GM23338 (cell line): ENCODE results near the gene TNPO1. TPM values are rescaled to one million over a fixed set of nuclear protein-coding genes. Genes with fewer than 3 reads are reported as not detected.

Experiments
- ATAC-seq: fragments of 200-7000 bp; cut with Tn5 transposase; 3 replicates; pipeline ENCODE4 v1.9.1; 2020
- DNase-seq: peaks from one replicate; pipeline ENCODE4 v3.0.0-alpha.2; 2015; ENCODE audit warnings: low spot score
- H2AFZ ChIP-seq: fragments of 200-600 bp; sonication (generic); 2 replicates; pipeline ENCODE4 v1.8.0; 2016; ENCODE audit warnings: antibody characterized with exemption, mild to moderate bottlenecking, moderate library complexity
- H3F3A ChIP-seq: fragments of 200-600 bp; sonication (generic); replicated peaks from 2 replicates; pipeline ENCODE4 v1.8.0; 2017; ENCODE audit warnings: antibody characterized with exemption, mixed run types, low read depth
- H3K27ac ChIP-seq: fragments of 200-600 bp; sonication (generic); 2 replicates; pipeline ENCODE4 v1.6.1; 2016; ENCODE audit warnings: low read depth
- H3K27me3 ChIP-seq: fragments of 200-600 bp; sonication (generic); 2 replicates; pipeline ENCODE4 v1.8.0; 2016; ENCODE audit warnings: mild to moderate bottlenecking, mixed run types, moderate library complexity; ENCODE audit not compliant: insufficient read depth
- H3K36me3 ChIP-seq: fragments of 200-600 bp; sonication (generic); 2 replicates; pipeline ENCODE4 v1.8.0; 2016; ENCODE audit warnings: mild to moderate bottlenecking; ENCODE audit not compliant: insufficient read depth
- H3K4me1 ChIP-seq: fragments of 200-600 bp; sonication (generic); 2 replicates; pipeline ENCODE4 v1.8.0; 2016; ENCODE audit warnings: mild to moderate bottlenecking, moderate library complexity; ENCODE audit not compliant: insufficient read depth
- H3K4me2 ChIP-seq: fragments of 200-600 bp; sonication (generic); 2 replicates; pipeline ENCODE4 v1.7.1; 2017; ENCODE audit warnings: mixed run types
- H3K4me3 ChIP-seq: fragments of 200-600 bp; sonication (generic); 2 replicates; pipeline ENCODE4 v1.6.1; 2016; ENCODE audit warnings: mixed run types
- H3K79me2 ChIP-seq: fragments of 200-600 bp; sonication (generic); replicated peaks from 2 replicates; pipeline ENCODE4 v1.8.0; 2017; ENCODE audit warnings: mild to moderate bottlenecking; ENCODE audit not compliant: insufficient read depth
- H3K9me2 ChIP-seq: fragments of 200-600 bp; sonication (generic); 2 replicates; pipeline ENCODE4 v1.8.0; 2017; ENCODE audit not compliant: insufficient read depth
- H4K20me1 ChIP-seq: fragments of 200-600 bp; sonication (generic); replicated peaks from 2 replicates; pipeline ENCODE4 v1.8.0; 2017; ENCODE audit warnings: mild to moderate bottlenecking; ENCODE audit not compliant: insufficient read depth
- H3K27ac Mint-ChIP-seq: 2 replicates; pipeline ENCODE4 v1.8.0; 2020; ENCODE audit warnings: inconsistent platforms, mild to moderate bottlenecking, moderate library complexity, mixed read lengths
- H3K27me3 Mint-ChIP-seq: 3 replicates; pipeline ENCODE4 v1.8.0; 2022; ENCODE audit warnings: low read depth, mild to moderate bottlenecking, moderate library complexity, mixed read lengths, inconsistent platforms; ENCODE audit not compliant: insufficient read depth, poor library complexity
- H3K36me3 Mint-ChIP-seq: 3 replicates; pipeline ENCODE4 v1.8.0; 2021; ENCODE audit warnings: low read depth, mild to moderate bottlenecking, inconsistent platforms, moderate library complexity, mixed read lengths
- H3K4me1 Mint-ChIP-seq: 3 replicates; pipeline ENCODE4 v1.8.0; 2020; ENCODE audit warnings: mild to moderate bottlenecking, inconsistent platforms, mixed read lengths
- H3K4me3 Mint-ChIP-seq: 3 replicates; pipeline ENCODE4 v1.8.0; 2021; ENCODE audit warnings: moderate library complexity, mild to moderate bottlenecking, inconsistent platforms, mixed read lengths
- H3K9me3 Mint-ChIP-seq: 3 replicates; pipeline ENCODE4 v1.8.0; 2020; ENCODE audit warnings: moderate library complexity, mild to moderate bottlenecking, inconsistent platforms, mixed read lengths
- CTCF ChIP-seq, 2 experiments: fragments of 200-600 bp in 1 of 2; sonication (generic) in 1 of 2; conservative IDR thresholded peaks; 2 replicates each; pipeline versions ENCODE4 v1.5.1 to v1.6.1; 2016 to 2017; ENCODE audit warnings: antibody characterized with exemption in 2 of 2, low read depth in 2 of 2, mild to moderate bottlenecking in 2 of 2, moderate library complexity in 1 of 2
- ETS1 ChIP-seq: IDR thresholded peaks from 2 replicates; pipeline ENCODE4 v1.6.1; 2016; ENCODE audit warnings: antibody characterized with exemption
- EZH2 ChIP-seq: fragments of 200-600 bp; sonication (generic); IDR thresholded peaks from one replicate; pipeline ENCODE4 v1.8.0; 2017; ENCODE audit warnings: antibody characterized with exemption, mild to moderate bottlenecking, low read depth; ENCODE audit not compliant: unreplicated experiment
- JUNB ChIP-seq: IDR thresholded peaks from one replicate; pipeline ENCODE4 v1.6.1; 2016; ENCODE audit warnings: antibody characterized with exemption; ENCODE audit not compliant: unreplicated experiment
- NANOG ChIP-seq: IDR thresholded peaks from 2 replicates; pipeline ENCODE4 v1.6.1; 2016; ENCODE audit warnings: antibody characterized with exemption, borderline replicate concordance
- POLR2AphosphoS5 ChIP-seq: IDR thresholded peaks from 2 replicates; pipeline ENCODE4 v1.6.1; 2016; ENCODE audit warnings: antibody characterized with exemption, low read depth
- REST ChIP-seq: IDR thresholded peaks from one replicate; pipeline ENCODE4 v1.6.1; 2018; ENCODE audit warnings: antibody characterized with exemption; ENCODE audit not compliant: unreplicated experiment
- STAT1 ChIP-seq: IDR thresholded peaks from one replicate; pipeline ENCODE4 v1.6.1; 2016; ENCODE audit warnings: antibody characterized with exemption; ENCODE audit not compliant: unreplicated experiment
- ZNF331 ChIP-seq: fragments of 250-450 bp; sonication (Bioruptor Pico); IDR thresholded peaks from 2 replicates; pipeline ENCODE4 v1.5.0; 2020; ENCODE audit warnings: low read depth, mild to moderate bottlenecking, moderate library complexity
- polyA plus RNA-seq: library from polyadenylated mRNA; unstranded; fragments of >200 nt; fragmentation: Nextera tagmentation; extraction: Ambion mirVana; gene quantifications from 2 replicates; pipeline ENCODE4 v1.2.1, GENCODE V29; 2016
- total RNA-seq: library from RNA; depleted of rRNA; stranded (reverse); fragments of >200 nt; shearing (Covaris generic); gene quantifications from 2 replicates; pipeline ENCODE4 v1.2.3, GENCODE V29; 2014

The TNPO1 gene
- total and polyA plus RNA-seq, 2 experiments from 2014 or later: 117 to 197 TPM

- TF ChIP-seq REST (no peak), CTCF (conservative IDR thresholded peaks at IDR 0.05; ENCODE audit: low read depth in 2 of 2) (no peak), POLR2AphosphoS5 (no peak), STAT1 (no peak)
These were observed 30.0 kb downstream of the TNPO1 start (continued) for GRCh38 chr5:72846483-72846882.

GRCh38 chr5:72847439-72847838 is 31.0 kb downstream of the TNPO1 start:
- Mint-ChIP-seq H3K4me3 (peak overlapping the region; percentile 95), H3K4me1 (peaks cover 46% of the 10 kb centered on the region)
- no peak for TF ChIP-seq EZH2
- no peak for TF ChIP-seq NANOG
- no peak for TF ChIP-seq ETS1
- no peak for TF ChIP-seq ZNF331 (CRISPR knock-in tag)
- TF ChIP-seq JUNB: no peak
- TF ChIP-seq REST: no peak
- no peak for TF ChIP-seq STAT1

More at GRCh38 chr5:72847439-72847838, 31.0 kb downstream of the TNPO1 start:
- ATAC-seq (no peak), DNase-seq (no peak)
- Histone ChIP-seq H4K20me1 (peaks cover 27% of the 10 kb centered on the region), H3K4me3 (peak overlapping the region; percentile 80), H3K4me2 (peak overlapping the region; percentile 70), H3K36me3 (peaks cover 5% of the 10 kb centered on the region; the same call in 1 of the 2 replicates), H3K79me2 (peaks cover 54% of the 10 kb centered on the region), H3K27ac (no peak overlapping the region), H3K4me1 (peaks cover 37% of the 10 kb centered on the region; the same call in 1 of the 2 replicates), H3K9me2 (no peaks in the 10 kb centered on the region), H2AFZ (no peak overlapping the region), H3K27me3 (no peaks in the 10 kb centered on the region), H3F3A (no peaks in the 10 kb centered on the region)
- peaks cover 26% of the 10 kb centered on the region for H3K36me3 Mint-ChIP-seq
- H3K27me3 Mint-ChIP-seq: peaks cover 7% of the 10 kb centered on the region
- H3K27ac Mint-ChIP-seq: no peak overlapping the region
- H3K9me3 Mint-ChIP-seq: no peaks in the 10 kb centered on the region
